GM19467 (cell line): ENCODE data around the gene GLIPR1.
"Not testable (repeated sequence)": the region's sequence is repeated elsewhere in the genome, so short reads cannot be mapped to it uniquely, and the experiment has no call there.

Source experiments
- ATAC-seq: cut with Tn5 transposase; IDR thresholded peaks from one replicate; pipeline ENCODE4 v1.9.1; 2021; ENCODE audit warnings: mild to moderate bottlenecking, moderate library complexity; ENCODE audit not compliant: unreplicated experiment

GLIPR1 gene

DNA sequence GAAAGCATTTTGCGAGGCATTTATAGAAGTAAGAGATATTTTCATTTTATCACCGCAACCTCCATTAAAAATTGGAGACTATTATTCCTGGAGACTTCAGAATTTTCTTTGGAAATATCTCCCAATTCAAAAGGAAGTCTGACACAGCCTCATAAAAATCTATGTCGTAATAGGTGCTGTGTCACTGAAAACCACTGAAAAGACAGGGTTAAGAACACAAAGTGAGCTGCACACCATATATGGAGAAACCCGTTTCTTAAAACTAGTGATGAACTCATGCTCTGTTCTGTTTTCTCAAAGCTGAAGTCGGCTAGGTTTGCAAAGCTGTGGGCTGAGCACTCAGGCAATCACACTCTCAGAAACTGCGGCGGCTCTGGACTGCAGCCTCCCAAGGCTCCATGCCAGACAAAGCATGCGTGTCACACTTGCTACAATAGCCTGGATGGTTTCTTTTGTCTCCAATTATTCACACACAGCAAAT is at the start of gene GLIPR1:
TSS of gene GLIPR1 (plus strand) at position 287 of the 481 bp plus-strand sequence. CDS start at position 413, 126 bp downstream.
- peak; percentile 86 for ATAC-seq

GRCh38 chr12:75432924-75433323 is 47.6 kb upstream of the GLIPR1 start:
- ATAC-seq, result no peak

DNA sequence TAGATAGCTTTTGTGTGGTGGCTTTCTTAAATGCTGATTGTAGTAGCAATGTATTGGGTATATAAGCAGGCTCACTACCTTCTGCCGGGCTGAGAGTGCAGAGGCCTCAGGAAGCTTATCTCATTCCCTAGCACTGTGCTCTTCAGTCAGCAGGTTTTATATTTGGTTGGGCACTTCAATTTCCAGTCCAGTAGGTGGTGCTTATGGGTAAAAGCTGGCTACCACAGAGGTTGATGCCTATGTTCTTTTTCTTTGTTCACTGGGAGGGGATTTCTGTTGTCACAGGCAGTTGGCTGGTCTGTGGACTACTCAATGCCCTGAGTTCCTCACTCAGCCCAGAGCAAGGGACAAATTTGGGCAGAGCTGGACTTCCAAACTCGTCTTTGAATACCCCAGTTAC is 43.0 kb upstream of the GLIPR1 start:
- no peak for ATAC-seq

DNA sequence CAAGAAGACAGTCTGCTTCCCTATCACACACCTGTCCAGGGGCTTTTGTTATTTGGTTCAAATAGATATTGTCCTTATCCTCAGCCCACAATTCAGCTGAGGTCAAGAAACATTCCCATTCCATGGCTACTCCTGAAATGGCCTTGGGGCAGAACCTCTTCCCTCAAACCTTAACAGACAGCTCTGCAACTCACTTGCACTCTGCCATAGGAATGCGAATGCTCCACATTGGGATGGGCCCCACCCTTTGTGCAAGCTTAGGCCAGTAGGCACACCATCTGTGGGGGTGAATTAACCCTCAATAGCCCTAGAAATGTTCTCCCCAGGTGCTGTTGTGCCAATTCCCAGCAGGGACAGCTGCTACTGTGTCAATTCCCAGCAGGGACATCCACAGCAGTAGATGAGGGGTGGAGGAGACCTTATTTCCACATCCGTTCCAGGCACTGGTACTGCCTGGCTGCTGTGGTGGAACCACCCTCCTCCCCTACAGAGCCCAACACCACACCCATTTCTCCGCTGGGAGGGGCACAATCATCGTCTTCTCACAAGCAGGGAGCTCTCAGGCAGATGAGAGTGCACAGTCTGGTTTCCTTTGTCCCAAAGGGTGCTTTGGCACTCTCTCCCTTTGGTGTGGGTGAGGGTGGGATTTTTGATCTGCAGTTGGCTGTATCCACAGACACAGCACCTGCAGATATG is 42.3 kb upstream of the GLIPR1 start:
- no peak for ATAC-seq

- no peak for ATAC-seq
Observed at GRCh38 chr12:75439048-75439447, 41.5 kb upstream of the GLIPR1 start.

DNA sequence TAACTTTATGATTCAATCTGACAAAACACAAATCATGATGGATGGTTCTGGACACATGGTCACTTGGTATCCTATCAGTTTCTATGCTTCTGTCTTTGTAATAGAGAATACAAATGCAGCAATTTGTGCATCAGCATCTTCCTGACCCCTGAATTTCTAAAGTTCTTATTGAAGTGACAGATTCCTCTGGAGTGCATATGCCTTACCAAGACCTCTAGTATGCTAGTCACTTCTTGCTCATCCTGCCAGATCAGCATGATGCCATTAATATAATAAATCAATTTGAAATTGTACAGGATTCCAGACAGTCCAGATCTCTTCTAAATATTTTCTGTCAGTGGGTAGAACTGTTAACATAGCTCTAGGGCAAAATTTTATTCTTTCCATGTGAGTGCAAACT is 40.6 kb upstream of the GLIPR1 start:
- ATAC-seq, result no peak

DNA sequence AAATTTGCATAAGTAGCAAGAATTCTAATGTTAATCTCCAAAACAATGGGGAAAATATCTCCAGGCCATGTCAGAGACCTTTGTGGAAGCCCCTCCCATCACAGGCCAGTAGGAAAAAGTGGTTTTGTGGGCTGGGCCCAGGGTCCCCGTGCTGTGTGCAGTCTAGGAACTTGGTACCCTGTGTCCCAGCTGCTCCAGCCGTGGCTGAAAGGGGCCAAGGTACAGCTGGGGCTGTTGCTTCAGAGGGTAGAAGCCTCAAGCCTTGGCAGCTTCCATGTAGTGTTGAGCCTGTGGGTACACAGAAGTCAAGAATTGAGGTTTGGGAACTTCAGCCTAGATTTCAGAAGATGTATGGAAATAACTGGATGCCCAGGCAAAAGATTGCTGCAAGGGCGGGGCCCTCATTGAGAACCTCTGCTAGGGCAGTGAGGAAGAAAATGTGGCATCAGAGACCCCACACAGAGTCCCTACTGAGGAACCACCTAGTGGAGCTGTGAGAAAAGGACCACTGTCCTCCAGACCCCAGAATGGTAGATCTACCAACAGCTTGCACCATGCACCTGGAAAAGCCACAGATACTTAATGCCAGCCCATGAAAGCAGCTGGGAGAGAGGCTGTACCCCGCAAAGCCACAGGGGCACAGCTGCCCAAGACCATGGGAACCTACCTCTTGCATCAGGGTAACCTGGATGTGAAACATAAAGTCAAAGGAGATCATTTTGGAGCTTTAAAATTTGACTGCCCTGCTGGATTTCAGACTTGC is 38.7 kb upstream of the GLIPR1 start:
- ATAC-seq, result not testable (repeated sequence)

DNA sequence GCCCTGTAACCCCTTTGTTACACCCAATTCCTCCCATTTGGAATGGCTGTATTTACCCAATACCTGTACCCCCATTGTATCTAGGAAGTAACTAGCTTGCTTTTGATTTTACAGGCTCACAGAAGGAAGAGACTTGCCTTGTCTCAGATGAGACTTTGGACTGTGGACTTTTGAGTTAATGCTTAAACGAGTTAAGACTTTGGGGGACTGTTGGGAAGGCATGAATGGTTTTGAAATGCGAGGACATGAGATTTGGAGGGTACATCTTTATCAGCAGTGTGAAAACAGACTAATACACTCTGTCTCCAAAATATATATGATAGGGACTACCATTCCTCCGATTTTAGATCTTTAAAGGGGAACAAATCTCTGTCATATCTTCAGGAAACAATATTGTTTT is 38.1 kb upstream of the GLIPR1 start:
- not testable (repeated sequence) for ATAC-seq

- no peak for ATAC-seq
Observed at GRCh38 chr12:75443709-75444108, 36.8 kb upstream of the GLIPR1 start.

DNA sequence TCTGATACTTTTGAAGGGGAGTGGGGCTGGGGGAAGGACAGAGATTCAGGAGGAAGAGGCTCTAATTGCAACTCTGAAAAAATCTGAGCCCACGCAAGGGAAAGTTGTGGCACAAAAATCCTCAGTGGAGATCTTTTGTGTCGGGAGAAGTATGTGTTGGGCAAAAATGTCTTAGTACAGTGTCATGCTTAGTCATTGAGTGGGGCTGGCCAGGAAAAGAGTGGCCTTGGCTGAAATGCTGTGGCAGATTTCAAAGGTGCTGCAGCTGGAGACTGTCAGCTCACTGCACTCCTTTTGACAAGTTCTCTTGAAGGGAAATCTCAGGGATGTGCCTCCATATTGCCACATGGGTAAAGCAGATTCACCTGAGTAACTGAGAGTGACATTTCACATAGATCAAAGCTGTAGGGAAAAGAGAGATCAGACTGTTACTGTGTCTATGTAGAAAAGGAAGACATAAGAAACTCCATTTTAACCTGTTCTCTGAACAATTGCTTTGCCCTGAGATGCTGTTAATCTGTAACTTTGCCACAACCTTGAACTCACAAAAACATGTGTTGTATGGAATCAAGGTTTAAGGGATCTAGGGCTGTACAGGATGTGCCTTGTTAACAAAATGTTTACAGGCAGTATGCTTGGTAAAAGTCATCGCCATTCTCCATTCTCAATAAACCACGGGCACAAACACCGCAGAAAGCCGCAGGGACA is 36.0 kb upstream of the GLIPR1 start:
- no peak for ATAC-seq

- ATAC-seq, result not testable (repeated sequence)
Observed at GRCh38 chr12:75445137-75445507, 35.4 kb upstream of the GLIPR1 start.

- ATAC-seq, result no peak
Observed at GRCh38 chr12:75446857-75447256, 33.7 kb upstream of the GLIPR1 start.

GRCh38 chr12:75447691-75448393 is 32.7 kb upstream of the GLIPR1 start:
- ATAC-seq, result no peak

- no peak for ATAC-seq
Observed at GRCh38 chr12:75452675-75453330, 27.8 kb upstream of the GLIPR1 start.

DNA sequence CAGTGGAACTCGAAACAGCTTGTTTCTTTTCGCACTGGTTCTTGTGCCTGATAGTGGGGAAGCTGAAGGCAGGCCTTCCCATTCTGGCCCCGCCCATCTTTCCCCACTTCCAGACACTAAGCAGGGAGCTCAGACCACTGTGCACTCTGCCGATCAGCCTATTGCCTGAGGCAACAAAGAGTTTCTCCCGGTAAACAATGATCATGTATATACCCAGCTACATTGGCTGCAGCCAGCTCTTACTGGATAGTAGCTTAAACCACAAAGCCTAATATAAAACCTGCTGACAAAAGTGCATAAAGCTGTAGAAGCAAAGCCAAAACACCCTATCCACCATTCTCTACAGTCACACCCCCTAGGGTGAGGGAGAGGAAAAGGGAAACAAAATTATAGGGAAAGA is 24.7 kb upstream of the GLIPR1 start:
- no peak for ATAC-seq

- ATAC-seq, result no peak
Observed at GRCh38 chr12:75457191-75457590, 23.4 kb upstream of the GLIPR1 start.

GRCh38 chr12:75457866-75458265 is 22.7 kb upstream of the GLIPR1 start:
- not testable (repeated sequence) for ATAC-seq

- no peak for ATAC-seq
Observed at GRCh38 chr12:75459755-75460154, 20.8 kb upstream of the GLIPR1 start.

GRCh38 chr12:75460204-75460603 is 20.4 kb upstream of the GLIPR1 start:
- no peak for ATAC-seq
